ENCODE data around the gene HSPA2. TPM values are rescaled to one million over a fixed set of nuclear protein-coding genes. Genes with fewer than 3 reads are reported as not detected.

The HSPA2 gene
- total RNA-seq, 1 experiment from 2014 or later = 8.7 TPM

- intact Hi-C loops (cut with micrococcal nuclease; ENCODE audit: unreplicated experiment) = loop anchor here (1.0 to 10.0 kb wide), 5 partner anchors 38 to 391 kb away; partner anchors contain the start of genes AKAP5, MTHFD1 and PLEKHG3
These were observed 36.9 kb upstream of the HSPA2 start, which contains the start of gene ZBTB25 for GRCh38 chr14:64503434-64504309. Gene ZBTB25 (minus strand): TSS chr14:64503838. CDS start chr14:64490533, 13,305 bp downstream.

DNA sequence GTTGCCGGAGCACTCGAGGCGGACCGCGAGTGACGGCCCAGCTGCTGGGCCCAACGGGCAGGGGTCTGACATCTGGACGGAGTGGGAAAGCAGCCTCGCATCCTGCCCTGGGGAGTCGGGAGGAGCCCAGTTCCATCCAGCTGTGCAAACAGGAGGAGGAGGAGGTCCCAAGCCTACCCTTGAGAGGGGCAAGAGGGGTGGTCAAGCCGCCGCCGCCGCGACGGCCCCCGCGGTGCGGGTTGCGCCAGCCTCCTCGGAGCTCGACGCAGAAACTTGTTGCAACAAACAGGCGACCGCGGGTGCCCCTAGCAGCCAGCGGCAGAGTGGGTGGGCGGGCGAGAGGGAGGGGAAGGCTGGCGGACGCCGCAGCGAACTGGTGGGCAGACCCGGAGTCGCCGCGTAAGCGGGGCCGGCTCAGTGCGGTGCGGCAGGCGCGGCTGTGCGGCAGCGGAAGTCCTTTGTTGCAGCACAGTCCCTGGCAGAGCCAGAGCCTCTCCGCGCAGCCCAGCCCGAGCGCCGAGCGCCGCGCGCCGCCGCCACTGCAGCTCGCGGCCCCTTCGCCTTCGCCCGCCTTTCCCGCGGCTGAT is 36.1 kb upstream of the HSPA2 start, which contains the start of gene ZBTB1:
TSS of gene ZBTB1 (plus strand) at position 461 of the 587 bp plus-strand sequence. CDS start 16,735 bp downstream, outside the sequence.
- Mint-ChIP-seq H3K36me3 (ENCODE audit: insufficient read depth, unreplicated experiment) (peaks cover 44% of the 10 kb centered on the region), H3K27ac (ENCODE audit: unreplicated experiment) (peak within 1 kb of the TSS; percentile 81), H3K9me3 (ENCODE audit: unreplicated experiment) (no peaks in the 10 kb centered on the region), H3K27me3 (ENCODE audit: insufficient read depth, unreplicated experiment) (no peaks in the 10 kb centered on the region), H3K4me3 (ENCODE audit: unreplicated experiment) (peak within 1 kb of the TSS; percentile 78), H3K4me1 (ENCODE audit: low read depth, unreplicated experiment) (peaks cover 21% of the 10 kb centered on the region)
- ChIA-PET POLR2A (interaction anchor here (0.7 to 1.7 kb wide), 10 partner anchors 17 to 863 kb away, joined by 3 to 14 read pairs (median 6); partner anchors contain the start of genes MTHFD1, PLEKHG3 and WDR89), CTCF (interaction anchor here (0.6 to 0.7 kb wide), 4 partner anchors 36 to 929 kb away, joined by 4 to 5 read pairs (median 4); partner anchors contain the start of gene HSPA2)
- Histone ChIP-seq H3K4me3 (ENCODE audit: low read depth, low read length) (peak within 1 kb of the TSS; percentile 97), H3K27me3 (replicated peaks; ENCODE audit: control insufficient read depth, insufficient read depth, low read length) (no peaks in the 10 kb centered on the region), H3K36me3 (ENCODE audit: control insufficient read depth, insufficient read depth, low read length) (no peaks in the 10 kb centered on the region), H3K4me1 (peaks cover 33% of the 10 kb centered on the region), H3K9me3 (no peaks in the 10 kb centered on the region)
- BruUV-seq (replicated peaks) = no TSS peak
- intact Hi-C loops (cut with micrococcal nuclease; ENCODE audit: unreplicated experiment) = loop anchor here (1.0 to 10.0 kb wide), 4 partner anchors 117 to 390 kb away; partner anchors contain the start of genes MTHFD1 and PLEKHG3
- DNase-seq = peak; percentile 84 to 89
- TF ChIP-seq, protein P1, sequence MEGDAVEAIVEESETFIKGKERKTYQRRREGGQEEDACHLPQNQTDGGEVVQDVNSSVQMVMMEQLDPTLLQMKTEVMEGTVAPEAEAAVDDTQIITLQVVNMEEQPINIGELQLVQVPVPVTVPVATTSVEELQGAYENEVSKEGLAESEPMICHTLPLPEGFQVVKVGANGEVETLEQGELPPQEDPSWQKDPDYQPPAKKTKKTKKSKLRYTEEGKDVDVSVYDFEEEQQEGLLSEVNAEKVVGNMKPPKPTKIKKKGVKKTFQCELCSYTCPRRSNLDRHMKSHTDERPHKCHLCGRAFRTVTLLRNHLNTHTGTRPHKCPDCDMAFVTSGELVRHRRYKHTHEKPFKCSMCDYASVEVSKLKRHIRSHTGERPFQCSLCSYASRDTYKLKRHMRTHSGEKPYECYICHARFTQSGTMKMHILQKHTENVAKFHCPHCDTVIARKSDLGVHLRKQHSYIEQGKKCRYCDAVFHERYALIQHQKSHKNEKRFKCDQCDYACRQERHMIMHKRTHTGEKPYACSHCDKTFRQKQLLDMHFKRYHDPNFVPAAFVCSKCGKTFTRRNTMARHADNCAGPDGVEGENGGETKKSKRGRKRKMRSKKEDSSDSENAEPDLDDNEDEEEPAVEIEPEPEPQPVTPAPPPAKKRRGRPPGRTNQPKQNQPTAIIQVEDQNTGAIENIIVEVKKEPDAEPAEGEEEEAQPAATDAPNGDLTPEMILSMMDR (IDR thresholded peaks at IDR 0.05; ENCODE audit: insufficient read depth in 1 of 2, low read depth in 1 of 2, low read length in 1 of 2, severe bottlenecking in 1 of 2, unreplicated experiment in 1 of 2) = no peak

More at GRCh38 chr14:64503434-64504309, 36.9 kb upstream of the HSPA2 start, which contains the start of gene ZBTB25:
- Histone ChIP-seq H3K4me3 (ENCODE audit: low read depth, low read length) (peak within 1 kb of the TSS; percentile 97), H3K27me3 (replicated peaks; ENCODE audit: control insufficient read depth, insufficient read depth, low read length) (no peaks in the 10 kb centered on the region), H3K4me1 (peaks cover 29% of the 10 kb centered on the region), H3K9me3 (no peaks in the 10 kb centered on the region), H3K36me3 (ENCODE audit: control insufficient read depth, insufficient read depth, low read length) (no peaks in the 10 kb centered on the region)
- H3K27ac Mint-ChIP-seq (ENCODE audit: unreplicated experiment) = peak within 1 kb of the TSS; percentile 81
- H3K27me3 Mint-ChIP-seq (ENCODE audit: insufficient read depth, unreplicated experiment) = no peaks in the 10 kb centered on the region
- H3K4me3 Mint-ChIP-seq (ENCODE audit: unreplicated experiment) = peak within 1 kb of the TSS; percentile 78
- DNase-seq = peak; percentile 93 to 95
- POLR2A ChIA-PET = interaction anchor here (0.6 to 1.7 kb wide), 11 partner anchors 18 to 862 kb away, joined by 3 to 14 read pairs (median 6); partner anchors contain the start of genes MTHFD1, PLEKHG3 and WDR89
- BruUV-seq (replicated peaks) = no TSS peak
- peaks cover 43% of the 10 kb centered on the region for H3K36me3 Mint-ChIP-seq (ENCODE audit: insufficient read depth, unreplicated experiment)
- no peaks in the 10 kb centered on the region for H3K9me3 Mint-ChIP-seq (ENCODE audit: unreplicated experiment)
- peaks cover 16% of the 10 kb centered on the region for H3K4me1 Mint-ChIP-seq (ENCODE audit: low read depth, unreplicated experiment)
- TF ChIP-seq, protein P1 (IDR thresholded peaks at IDR 0.05; ENCODE audit: insufficient read depth in 1 of 2, low read depth in 1 of 2, low read length in 1 of 2, severe bottlenecking in 1 of 2, unreplicated experiment in 1 of 2) = no peak
- CTCF ChIA-PET = interaction anchor here (0.6 to 0.7 kb wide), 4 partner anchors 37 to 928 kb away, joined by 4 to 5 read pairs (median 4); partner anchors contain the start of gene HSPA2
